ENCODE measurements around the gene KANTR.

Gene KANTR

DNA sequence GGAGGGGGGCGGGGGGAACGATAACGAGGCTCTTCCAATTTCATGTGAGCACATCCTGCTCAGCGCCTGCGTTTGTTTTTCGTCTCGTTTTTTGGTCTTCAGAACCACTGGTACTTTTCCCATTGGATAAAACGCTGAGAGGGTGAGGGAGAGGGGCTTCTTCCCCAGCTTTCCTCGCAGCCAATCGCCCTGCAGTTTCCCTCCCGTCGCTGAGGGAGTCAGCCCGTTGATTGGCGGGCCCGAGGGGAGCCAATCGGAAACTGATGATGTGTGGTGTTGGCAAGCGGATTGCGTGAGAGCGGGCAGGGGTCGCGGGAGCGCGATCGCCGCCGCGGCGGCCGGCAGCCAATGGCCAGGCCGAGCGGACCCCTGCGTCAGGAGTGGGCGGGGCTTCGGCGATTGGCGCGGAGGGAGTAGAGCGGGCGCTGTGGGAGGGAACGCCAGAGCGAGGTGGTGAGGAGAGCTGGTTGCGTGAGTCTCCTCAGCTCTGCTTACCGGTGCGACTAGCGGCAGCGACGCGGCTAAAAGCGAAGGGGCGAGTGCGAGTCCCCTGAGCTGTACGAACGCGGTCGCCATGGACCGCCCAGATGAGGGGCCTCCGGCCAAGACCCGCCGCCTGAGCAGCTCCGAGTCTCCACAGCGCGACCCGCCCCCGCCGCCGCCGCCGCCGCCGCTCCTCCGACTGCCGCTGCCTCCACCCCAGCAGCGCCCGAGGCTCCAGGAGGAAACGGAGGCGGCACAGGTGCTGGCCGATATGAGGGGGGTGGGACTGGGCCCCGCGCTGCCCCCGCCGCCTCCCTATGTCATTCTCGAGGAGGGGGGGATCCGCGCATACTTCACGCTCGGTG, 11.8 kb upstream of the KANTR start, which contains the start of gene TSPYL2:
TSPYL2 (plus strand) TSS at position 443 of the 848 bp plus-strand sequence; CDS start at position 575, 132 bp downstream.
- peak; percentile 89 to 90 for DNase-seq (ENCODE audit: low read depth in 2 of 2)

DNA sequence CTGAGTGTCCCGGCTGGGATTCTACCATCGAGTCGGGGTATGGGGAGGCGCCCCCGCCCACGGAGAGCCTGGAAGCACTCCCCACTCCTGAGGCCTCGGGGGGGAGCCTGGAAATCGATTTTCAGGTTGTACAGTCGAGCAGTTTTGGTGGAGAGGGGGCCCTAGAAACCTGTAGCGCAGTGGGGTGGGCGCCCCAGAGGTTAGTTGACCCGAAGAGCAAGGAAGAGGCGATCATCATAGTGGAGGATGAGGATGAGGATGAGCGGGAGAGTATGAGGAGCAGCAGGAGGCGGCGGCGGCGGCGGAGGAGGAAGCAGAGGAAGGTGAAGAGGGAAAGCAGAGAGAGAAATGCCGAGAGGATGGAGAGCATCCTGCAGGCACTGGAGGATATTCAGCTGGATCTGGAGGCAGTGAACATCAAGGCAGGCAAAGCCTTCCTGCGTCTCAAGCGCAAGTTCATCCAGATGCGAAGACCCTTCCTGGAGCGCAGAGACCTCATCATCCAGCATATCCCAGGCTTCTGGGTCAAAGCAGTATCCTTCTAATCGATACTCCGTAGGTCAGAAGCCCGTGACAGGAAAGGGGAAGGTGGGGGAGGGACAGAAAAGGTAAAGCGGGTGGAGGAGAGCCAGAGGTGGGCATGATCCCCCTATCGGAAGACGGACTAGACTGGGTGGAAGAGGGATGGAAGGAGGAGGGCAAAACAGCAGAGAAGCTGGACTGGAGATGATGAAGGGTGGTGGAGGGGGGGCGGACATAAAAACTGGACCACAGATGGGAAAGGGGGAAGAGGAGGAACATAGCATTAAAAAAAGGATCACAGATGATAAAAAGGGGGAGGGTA, 10.9 kb upstream of the KANTR start:
- DNase-seq (ENCODE audit: low read depth in 2 of 2), result no peak

DNA sequence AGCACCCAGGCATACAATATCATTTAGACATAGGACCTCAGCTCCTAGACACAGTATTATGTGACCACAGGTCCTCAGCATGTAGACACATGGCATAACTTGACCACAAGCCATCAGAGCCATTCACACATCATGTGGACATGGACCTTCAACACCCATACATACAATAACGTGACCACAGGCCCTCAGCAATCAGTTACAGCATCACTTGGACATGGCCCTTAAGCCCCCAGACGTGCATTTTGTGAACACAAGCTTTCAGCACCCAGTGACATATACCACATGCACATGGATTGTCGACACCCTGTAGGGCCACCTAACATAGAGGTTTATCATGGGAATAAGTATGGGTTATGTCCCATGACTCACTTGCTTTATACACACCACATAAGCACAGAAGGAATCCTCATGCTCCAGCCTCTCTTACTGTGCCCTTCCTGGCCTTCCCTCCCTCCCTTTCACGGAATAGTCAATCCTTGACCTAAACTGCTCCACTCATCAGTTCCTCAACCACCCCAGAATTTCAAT, 9.8 kb upstream of the KANTR start:
- DNase-seq (ENCODE audit: low read depth in 2 of 2), result no peak

DNA sequence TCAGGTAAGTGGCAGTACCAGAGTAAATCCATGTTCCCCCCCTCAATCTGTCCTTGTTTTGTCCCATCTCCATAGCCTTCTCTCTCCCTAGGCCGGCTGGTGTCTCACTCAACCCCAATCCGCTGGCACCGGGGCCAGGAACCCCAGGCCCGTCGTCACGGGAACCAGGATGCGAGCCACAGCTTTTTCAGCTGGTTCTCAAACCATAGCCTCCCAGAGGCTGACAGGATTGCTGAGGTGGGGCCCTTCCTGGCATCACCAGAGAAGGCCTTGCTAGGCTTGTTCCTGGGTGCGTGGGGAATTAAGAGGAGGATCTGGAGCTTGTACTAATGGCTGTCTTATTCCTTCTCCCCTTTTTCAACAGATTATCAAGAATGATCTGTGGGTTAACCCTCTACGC, 9.1 kb upstream of the KANTR start:
- DNase-seq (ENCODE audit: low read depth in 2 of 2), result no peak

DNA sequence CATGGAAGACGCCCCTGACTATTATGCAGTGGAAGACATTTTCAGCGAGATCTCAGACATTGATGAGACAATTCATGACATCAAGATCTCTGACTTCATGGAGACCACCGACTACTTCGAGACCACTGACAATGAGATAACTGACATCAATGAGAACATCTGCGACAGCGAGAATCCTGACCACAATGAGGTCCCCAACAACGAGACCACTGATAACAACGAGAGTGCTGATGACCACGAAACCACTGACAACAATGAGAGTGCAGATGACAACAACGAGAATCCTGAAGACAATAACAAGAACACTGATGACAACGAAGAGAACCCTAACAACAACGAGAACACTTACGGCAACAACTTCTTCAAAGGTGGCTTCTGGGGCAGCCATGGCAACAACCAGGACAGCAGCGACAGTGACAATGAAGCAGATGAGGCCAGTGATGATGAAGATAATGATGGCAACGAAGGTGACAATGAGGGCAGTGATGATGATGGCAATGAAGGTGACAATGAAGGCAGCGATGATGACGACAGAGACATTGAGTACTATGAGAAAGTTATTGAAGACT, 8.2 kb upstream of the KANTR start:
- no peak for DNase-seq (ENCODE audit: low read depth in 2 of 2)

DNA sequence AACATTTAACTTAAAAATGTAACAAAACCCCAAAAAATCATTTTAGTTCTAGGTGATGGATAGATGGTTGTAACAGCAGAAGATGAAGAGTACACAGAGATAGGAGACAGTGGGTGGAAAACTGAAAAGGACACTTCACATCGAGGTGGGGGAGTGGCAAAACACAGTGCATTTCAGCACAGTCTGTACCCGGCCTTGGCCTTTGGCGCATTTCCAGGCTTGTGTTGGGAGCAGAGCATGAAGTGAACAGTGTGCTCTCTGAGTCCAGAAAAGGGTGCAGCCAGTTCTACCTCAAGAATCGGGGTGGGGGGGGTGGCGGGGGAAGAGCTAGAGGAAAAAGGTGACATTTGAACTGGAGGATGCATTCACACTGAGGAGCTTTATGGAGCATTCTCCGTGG, 7.5 kb upstream of the KANTR start:
- DNase-seq (ENCODE audit: low read depth in 2 of 2), result no peak

DNA sequence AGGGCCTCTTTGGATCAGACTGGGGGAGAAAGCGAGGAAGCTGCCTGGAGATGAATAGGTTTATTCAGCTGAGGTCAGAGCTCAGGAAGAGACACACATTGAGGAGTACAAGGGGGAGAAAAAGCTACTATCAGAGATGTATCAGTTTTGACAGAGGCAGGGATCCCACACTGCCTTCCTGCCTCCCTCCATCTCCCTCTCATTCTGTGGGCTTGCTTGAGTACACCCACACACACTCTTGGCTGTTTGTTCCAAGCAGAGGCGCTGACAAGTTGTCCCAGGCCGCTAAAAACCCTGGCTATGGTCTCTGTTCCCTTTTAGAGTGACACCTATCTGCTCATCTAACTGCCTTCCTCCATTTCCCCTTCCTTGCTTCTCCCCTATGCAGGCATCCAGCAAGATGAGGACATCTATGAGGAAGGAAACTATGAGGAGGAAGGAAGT, 6.5 kb upstream of the KANTR start:
- DNase-seq (ENCODE audit: low read depth in 2 of 2), result no peak

DNA sequence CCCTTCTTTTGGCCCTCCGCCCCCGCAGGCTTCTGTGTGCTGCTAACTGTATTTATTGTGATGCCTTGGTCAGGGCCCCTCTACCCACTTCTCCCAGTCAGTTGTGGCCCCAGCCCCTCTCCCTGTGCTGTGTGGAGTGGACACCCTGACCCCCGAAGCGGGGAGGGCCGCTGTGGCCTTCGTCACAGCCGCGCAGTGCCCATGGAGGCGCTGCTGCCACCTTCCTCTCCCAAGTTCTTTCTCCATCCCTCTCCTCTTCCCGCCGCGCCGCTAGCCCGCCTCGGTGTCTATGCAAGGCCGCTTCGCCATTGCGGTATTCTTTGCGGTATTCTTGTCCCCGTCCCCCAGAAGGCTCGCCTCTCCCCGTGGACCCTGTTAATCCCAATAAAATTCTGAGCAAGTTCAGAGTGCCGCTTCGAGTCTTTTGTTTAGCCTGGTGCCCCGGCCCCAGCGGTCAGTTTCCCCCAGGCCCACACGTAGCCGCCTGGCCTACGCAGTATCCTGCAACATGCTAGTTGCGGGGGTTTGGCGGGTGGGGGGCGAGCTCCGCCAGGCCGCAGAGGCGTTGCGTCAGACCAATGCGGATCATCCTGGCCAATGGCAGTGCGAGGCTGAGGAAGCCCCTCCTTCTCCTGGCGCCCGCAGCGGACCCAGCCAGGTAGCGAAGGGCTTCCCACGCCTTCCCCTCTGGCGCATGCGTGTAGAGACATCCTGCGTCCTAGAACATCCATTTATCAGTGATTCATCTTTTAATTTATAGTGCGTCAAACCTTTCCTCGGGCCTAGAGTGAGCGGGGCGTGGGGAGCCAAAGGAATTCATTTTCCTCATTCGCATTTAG, 5.6 kb upstream of the KANTR start:
- peak; percentile 66 to 75 for DNase-seq (ENCODE audit: low read depth in 2 of 2)

DNA sequence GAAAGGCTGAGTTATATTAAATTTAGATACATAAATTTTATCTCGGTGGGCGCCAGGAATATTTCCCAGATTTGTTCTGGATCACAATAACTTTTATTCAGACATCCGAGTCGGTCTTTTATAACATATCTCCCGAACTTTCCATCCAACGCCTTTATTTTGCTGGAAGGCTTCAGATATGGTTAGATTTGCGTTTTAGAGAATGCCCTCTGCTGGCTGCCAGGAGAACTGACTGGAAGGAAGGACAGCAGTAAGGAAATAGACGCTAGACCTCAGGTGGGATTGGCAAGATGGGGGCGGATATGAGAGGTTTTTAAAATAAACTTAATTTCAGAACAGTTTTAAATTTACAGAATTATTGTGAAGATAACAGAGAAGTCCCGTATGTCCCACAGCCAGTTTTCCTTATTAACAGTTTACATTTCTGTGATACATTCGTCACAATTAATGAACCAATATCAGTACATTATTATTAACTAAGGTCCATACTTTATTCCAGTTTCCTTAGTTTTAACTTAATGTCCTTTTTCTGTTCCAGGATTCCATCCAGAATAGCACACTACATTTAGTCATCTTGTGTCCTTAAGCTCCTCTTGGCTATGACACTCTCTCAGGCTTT, 4.6 kb upstream of the KANTR start:
- no peak for DNase-seq (ENCODE audit: low read depth in 2 of 2)

DNA sequence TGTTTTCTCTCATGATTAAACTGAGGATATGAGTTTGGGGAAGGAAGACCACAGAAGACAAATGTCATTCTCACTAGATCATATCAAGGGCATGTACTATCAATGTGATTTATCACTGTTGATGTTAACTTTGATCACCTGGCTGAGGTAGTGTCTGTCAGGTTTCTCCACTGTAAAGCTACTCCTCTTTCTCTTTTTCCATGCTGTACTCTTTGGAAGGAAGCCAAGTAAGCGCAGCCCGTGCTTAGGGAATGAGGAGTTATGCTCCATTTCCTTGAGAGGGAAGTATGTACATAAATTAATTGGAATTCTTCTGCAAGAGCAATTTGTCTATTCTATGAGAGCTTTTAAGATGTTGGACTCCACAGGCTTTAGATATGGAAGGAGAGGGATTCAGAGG, 4.0 kb upstream of the KANTR start:
- no peak for DNase-seq (ENCODE audit: low read depth in 2 of 2)

DNA sequence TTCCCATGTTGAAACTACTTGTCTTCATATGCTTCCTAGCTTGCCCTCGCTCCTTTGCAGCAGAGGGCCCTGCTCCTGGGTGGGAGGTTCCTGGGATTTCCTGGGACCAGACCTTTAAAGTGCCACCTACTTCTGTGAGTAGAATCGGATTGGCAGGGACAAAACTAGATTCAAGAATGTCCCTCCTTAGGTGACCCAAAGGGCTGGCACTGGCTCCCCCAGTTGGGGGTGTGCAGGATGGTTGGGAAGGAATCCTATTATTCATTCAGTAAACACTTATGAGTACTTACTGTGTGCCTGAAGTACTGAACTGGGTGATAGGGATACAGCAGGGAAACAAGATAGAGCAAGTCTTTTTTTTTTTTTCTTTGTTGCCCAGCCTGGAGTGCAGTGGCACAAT, 2.6 kb upstream of the KANTR start:
- DNase-seq (ENCODE audit: low read depth in 2 of 2), result no peak

DNA sequence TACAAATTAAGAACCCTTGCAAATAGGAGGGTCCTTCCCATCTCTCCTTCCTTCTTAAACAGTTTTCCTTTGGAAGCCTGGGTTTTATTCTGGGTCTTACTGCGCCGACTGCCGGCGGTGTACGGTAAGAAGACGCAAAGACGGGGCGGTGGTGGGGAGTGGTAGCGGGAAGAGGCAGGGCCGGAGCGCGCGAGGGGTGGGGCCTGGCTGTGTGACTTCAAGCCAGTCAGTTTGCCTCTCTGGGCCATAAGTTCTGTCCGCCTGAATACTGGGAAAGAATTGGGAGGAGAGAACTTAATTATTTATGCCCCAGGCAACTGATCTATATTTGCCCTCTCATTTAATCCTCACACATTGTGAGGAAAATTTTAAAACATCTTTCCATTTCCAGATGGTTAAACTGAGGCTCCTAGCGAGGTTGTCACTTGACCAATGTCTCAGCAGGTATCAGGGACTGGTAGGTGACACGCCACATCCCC, 726 bp upstream of the KANTR start:
- DNase-seq (ENCODE audit: low read depth in 2 of 2), result peak; percentile 58 to 70

DNA sequence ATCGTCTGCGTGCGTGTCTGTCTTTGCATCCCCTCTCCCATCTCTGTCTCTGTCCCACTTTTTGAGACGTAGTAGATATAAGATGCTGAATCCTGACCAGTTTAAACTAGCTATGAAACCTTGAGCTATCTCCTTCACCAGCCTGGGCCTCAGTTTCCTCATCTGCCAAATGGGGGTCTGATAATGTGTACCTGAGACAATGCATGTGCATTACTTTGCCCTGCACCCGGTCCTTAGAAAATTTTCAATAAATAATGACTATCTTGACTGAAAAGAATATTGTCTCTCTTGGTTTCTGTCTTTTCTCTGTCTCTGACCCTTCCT, 602 bp downstream of the KANTR start:
- no peak for DNase-seq (ENCODE audit: low read depth in 2 of 2)

DNA sequence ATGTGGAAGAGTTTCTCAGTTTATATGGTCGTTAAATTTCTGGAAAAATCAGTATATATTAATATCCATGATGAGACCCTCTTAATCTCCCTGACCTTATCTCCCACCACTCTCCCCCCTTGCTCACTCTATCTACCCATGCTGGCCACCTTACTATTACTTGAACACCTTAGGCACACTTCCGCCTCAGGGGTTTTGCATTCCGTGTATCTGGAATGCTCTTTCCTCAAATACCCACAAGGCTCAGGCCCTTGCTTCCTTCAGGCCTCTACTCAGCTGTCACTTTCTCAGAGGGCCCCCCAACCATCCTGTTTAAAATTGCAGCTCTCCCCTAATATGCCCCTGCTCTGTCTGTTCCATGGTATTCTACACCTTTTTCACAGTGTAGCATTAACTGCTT, 1.9 kb downstream of the KANTR start:
- DNase-seq (ENCODE audit: low read depth in 2 of 2), result no peak

DNA sequence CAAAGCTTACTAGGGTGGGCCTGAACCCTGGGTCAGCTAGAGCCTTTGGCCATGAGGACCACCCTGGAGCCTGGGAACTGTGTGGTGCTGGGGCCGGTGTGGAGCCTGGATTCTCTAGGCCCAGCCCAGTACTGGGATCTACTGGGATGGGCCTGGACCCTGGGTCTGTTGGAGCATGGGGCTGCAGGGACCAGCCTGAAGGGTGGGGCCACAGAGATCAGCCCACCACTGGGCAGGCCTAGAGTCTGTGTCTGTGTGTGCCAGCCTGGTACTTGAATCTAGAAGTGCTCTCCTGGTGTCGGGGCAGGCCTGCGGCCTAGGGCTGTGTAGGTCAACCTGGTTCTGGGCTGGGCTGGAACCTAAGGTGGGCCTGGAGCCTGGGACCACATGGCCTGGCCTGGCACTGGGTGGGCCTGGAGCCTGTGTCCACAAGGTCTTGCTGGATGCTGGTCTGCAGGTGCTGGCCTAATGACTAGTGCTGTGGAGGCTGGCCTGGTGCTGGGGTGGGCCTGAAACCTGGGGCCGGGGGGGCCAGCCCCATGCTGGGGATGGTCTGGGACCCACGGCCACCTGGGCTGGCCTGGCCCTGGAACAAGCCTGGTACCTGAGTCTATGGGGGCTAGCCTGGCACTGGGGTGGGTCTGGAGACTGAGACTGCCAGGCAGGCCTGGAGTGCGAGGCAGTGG, 21.1 kb downstream of the KANTR start:
- DNase-seq (ENCODE audit: low read depth in 2 of 2), result no peak

DNA sequence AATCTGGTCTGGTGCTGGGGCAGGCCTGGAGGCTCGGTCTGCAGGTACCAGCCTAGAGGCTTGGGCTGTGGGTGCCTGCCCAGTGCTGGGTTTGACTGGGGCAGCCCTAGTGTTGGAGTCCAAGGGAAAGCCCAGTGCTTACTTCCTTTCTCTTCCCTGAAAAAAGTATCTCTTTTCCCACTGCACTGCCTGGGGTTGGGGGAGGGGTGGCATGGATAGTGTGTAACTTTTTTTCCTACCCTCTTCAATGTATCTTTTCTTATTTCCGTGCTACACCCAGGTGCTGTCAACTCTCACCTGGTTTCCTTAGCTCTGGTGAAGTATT, 21.6 kb downstream of the KANTR start:
- no peak for DNase-seq (ENCODE audit: low read depth in 2 of 2)

DNA sequence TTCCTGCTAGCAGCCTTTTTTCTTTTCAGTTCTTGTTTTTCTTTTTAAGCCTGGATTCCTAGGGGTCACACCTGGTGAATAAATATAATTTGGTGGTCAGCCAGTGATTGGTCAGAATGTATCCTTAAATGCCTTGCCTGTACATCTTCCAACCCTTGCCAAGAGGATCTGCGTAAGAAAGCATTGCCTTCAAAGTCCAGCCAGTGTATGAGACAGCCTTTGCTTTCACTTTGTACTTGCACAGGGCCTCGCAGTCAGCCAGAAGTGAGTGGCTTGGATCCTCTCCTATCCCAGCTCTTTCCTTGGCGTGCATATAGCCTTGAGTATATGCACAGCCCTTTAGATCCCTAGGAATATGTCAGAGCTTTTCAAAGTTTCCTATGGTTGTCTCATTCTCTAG, 22.2 kb downstream of the KANTR start:
- no peak for DNase-seq (ENCODE audit: low read depth in 2 of 2)

DNA sequence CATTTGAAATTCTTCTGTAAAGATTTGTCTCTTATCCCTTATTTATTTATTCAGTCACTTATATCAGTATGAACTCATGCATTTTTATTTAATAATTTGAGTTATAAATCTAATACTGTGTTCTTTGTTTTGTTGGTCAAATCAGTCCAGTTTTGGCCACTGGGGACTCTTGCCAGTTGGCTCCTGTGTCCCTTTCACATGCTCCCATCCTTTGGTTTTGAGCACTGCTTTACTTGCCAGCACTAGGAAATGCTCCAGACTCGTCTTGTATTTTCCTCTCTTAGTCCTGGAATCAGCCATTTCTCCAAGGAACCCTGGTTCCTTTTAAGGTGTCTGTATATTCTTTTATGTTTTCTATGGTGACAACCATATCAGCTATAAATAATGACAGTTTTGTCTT, 28.1 kb downstream of the KANTR start:
- DNase-seq (ENCODE audit: low read depth in 2 of 2), result no peak

DNA sequence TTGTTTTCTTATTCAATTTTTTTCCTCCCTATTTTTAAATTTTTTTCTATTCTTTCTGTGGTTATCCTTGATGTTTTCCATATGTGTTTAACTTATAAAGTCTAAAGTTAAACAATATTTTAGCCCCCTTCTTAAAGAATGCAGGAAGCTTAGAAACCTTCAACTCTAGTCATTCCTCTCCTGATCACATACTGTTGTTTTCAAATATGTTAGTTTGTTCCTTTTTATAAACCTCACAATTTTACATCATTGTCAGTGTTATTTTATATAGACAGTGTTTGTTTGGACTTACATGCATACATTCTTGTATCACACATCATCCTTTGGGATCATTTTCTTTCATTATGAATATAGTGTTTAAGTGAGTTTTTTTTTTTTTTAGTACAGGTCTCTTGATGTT, 31.6 kb downstream of the KANTR start:
- no peak for DNase-seq (ENCODE audit: low read depth in 2 of 2)

DNA sequence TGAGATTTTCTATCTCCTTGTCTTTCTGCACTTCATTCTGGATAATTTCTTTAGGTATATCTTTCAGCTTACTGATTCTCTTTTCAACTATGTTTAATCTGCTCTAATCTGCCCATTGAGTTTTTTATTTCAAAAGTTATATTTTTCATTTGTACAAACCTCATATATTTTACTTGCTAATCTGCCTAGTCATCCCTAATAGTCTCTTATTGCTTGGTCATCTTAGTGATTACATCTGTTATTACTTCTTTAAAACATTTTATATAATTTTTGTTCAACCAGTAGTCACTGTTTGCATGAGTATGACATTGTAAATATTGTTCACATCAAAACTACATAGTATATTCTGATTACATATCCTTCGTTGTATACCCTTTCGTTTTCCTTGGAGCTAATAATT, 32.4 kb downstream of the KANTR start:
- no peak for DNase-seq (ENCODE audit: low read depth in 2 of 2)

All from stimulated activated CD4-positive, alpha-beta T cell treated with anti-CD3 and anti-CD28 coated beads, Interleukin-15, amount 100 ng/mL, for 48 hours (primary cell).